HK-2 (cell line): ENCODE results near the gene ZMYND11.
"Not testable (repeated sequence)": the region's sequence is repeated elsewhere in the genome, so short reads cannot be mapped to it uniquely, and the experiment has no call there.

Experiments used
- DNase-seq: peaks from one replicate; pipeline ENCODE4 v3.0.0-alpha.2; 2018; ENCODE audit not compliant: unreplicated experiment

The ZMYND11 gene

GRCh38 chr10:282294-283139, 147.3 kb downstream of the ZMYND11 start:
- no peak for DNase-seq

DNA sequence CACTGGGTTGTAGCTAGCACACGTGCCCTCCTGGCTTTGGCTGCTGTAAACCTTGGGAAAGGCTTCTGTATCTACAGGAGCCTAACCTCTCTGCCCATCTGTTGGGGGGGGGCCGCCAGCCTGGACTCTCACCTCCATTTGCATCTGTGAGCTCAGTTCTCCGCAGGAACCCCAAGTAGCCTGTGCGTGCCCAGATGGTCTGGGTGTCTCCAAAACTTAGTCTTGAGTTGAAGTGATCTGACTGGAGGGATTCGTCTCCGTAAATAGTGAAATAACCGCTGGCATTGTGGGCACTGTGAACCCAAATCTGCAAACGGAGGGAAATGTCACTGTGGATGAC, 147.9 kb downstream of the ZMYND11 start:
- no peak for DNase-seq

- DNase-seq = no peak
These were observed 148.7 kb downstream of the ZMYND11 start for GRCh38 chr10:283916-284356.

DNA sequence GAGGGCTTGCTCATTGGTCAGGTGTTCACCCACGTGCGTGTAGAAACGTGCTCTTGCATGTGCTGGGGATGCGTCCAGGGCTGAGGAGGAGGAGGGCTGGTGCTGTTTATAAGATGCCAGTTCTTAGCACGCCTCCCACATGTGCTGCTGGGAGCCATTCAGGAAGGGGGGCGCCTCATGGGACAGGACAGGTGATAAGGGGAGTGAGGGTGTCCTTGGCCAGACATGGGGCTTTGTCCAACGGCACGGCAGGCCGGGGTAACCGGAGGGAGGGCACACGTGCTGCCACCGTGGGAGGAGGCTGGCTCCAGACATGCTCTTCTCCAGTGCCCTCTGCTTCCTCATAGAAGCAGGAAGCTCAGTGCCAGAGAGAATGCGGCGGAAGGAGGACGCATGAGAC, 150.0 kb downstream of the ZMYND11 start:
- DNase-seq = no peak

DNA sequence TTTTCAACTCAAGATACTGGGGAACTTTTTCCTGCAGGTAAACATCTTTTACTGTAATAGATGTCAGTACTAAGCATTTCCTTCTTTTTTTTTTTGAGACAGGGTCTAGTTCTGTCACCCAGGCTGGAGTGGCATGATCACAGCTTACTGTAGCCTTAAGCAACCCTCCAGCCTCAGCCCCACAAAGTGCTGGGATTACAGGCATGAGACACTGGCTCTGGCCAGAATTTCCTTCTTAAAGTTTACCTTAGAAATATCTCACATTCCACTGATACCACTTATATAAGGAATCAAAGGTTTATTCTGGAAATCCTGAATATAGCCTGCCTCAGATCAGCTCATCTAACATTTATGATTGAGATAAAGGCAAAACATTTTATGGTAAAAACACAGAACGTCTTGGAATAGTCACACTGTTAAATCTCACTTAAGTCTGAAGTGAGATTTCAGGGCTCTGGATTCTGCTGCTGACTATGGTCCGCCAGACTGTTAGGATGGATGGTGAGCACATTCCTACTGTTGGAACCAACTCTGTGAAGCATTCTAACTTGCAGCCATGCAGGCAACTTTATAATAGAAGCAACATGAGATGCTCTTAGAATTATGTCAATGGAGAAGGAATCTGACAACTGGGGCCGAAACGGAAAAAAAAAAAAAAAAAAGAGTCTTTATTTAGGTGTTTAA, 151.9 kb downstream of the ZMYND11 start:
- DNase-seq = no peak

DNA sequence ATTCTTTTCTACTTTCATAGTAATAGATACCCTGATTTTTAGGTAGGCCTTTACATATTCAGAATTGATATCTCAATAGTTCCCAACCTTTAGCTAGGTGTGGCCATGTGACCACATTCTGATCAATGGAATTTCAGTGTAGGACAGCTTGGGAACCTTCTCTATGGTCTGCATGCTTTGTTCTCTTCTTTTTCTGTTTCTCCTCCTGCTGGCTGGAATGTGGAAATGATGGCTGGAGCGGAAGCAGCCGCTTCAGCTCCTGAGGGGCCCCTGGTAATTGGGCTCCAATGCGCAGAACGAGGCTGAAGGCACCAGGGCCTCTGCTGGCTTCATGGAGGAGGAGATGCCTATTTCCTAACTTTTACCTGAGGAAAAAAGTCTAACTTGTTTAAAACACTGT, 152.6 kb downstream of the ZMYND11 start:
- no peak for DNase-seq

DNA sequence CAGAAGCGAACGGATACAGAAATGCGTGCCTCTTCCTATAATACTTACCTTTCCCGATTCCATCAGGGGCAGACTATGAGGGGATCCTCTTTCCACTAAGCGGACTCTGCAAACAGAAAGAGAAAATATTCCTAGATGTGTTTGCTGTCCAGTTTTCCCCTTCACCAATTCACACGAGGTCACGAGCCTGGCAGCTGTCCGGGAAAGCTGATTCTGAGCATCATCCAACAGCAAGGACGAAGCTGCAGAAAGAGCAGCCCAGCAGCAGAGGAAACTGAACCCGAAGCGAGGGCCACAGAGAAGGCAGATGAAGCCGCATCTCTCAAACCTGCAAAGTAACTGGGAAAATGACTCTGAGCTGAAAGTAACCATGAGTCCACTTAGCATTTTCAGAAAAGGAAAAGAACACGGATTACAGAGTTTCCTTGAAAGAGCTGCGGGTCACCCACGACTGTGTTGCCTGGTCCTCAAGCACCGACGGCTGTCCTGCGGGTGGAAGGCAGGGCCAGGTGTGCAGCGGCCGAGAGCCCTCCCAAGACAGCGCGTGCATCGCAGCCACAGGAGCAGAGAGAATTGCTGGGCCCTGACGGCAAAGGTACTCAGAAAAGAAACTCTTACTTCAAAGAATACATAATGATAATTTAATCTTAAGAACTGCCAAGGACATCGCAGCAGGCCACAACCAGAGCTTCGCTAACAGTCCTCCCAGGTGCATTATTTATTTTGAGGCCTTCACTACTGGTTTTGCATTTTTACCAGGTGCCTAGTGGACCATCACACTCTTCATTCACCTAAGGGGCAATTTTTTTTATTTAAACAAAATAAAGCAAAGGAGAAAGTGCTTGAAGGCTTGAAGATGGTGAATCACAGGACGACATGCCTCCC, 153.3 kb downstream of the ZMYND11 start:
- DNase-seq = no peak

- no peak for DNase-seq
These were observed 154.3 kb downstream of the ZMYND11 start for GRCh38 chr10:289581-289980.

DNA sequence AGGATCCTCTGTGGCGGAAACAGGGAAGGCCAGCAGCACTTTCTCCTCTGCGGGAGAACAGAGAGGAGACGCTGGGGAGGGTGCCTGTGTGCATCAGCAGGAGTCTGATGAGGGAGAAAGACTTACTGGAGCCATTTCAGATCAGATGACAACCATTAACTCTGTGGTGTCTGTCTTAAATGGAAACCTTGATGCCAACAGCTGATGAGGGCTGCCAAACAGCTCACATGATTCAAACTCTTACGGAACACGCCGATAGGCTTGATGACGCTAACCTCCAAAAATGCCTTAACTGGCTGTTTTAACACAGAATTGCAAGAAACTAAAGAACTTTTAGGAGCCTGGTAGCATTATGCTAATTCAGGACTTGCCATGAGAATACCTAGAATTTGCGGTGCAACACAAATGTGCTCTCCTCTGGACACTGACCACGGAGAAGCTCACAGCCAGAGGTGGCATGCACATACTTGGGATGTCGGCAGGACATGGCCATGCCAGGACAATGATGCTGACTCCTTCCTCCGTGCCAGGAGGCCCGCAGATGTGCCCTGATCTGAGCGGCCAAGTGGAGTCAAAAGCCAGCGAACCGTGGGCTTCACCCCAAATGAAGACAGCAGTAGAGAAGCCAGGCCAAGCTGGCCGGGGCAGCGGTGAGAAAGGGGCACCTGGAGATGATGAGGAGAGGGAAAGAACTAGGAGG, 154.9 kb downstream of the ZMYND11 start:
- no peak for DNase-seq

- no peak for DNase-seq
These were observed 158.4 kb downstream of the ZMYND11 start for GRCh38 chr10:293636-294035.

- no peak for DNase-seq
These were observed 162.3 kb downstream of the ZMYND11 start for GRCh38 chr10:297567-297966.

DNA sequence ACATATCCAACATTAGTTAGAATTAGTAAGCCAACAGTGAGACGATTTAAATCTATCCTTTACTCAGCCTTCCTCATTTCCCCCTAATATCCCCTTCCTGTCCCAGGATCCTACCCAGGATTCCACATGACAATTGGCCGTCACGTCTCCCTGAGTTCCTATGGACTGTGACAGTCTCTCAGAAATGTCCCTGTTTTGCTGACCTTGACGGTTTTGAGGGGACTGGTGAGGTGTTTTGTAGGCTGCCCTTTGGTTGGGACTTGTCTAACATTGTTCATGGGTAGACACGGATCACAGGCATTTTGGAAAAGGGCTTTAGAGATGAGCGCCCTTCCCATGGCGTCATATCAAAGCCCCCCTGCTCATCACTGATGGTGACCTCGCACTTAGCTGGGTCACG, 162.8 kb downstream of the ZMYND11 start:
- DNase-seq = no peak

- no peak for DNase-seq
These were observed 164.3 kb downstream of the ZMYND11 start for GRCh38 chr10:299512-299911.

- DNase-seq = no peak
These were observed 164.7 kb downstream of the ZMYND11 start for GRCh38 chr10:299969-300368.

GRCh38 chr10:300580-300979, 165.3 kb downstream of the ZMYND11 start:
- not testable (repeated sequence) for DNase-seq

GRCh38 chr10:301536-301935, 166.3 kb downstream of the ZMYND11 start:
- DNase-seq = no peak
